ENCODE results near the gene GPRC5C. TPM values are rescaled to one million over a fixed set of nuclear protein-coding genes. Genes with fewer than 3 reads are reported as not detected.

Gene GPRC5C
- total and polyA plus RNA-seq, 9 of the 15 experiments (the other 6 are each of a cell fraction or from before 2014, with no cell fraction given) = 0.28 to 9.0 (median 4.1) TPM

GRCh38 chr17:74452033-74452840 lies 20.3 kb downstream of the GPRC5C start (continued):
- no peak for TF ChIP-seq E4F1 (CRISPR knock-in tag; IDR thresholded peaks at IDR 0.05; ENCODE audit: borderline replicate concordance)
- TF ChIP-seq RBM14 (IDR thresholded peaks at IDR 0.05; ENCODE audit: borderline replicate concordance, insufficient read depth, low read depth, low read length) = no peak
- TF ChIP-seq FOXP1 (CRISPR knock-in tag; IDR thresholded peaks at IDR 0.05) = no peak
- no peak for TF ChIP-seq ZNF764 (CRISPR knock-in tag; IDR thresholded peaks at IDR 0.05; ENCODE audit: low read depth)
- no peak for TF ChIP-seq PRMT5 (CRISPR knock-in tag; IDR thresholded peaks at IDR 0.05)
- no peak for TF ChIP-seq THRAP3 (IDR thresholded peaks at IDR 0.05; ENCODE audit: borderline replicate concordance)
- TF ChIP-seq, protein P1, sequence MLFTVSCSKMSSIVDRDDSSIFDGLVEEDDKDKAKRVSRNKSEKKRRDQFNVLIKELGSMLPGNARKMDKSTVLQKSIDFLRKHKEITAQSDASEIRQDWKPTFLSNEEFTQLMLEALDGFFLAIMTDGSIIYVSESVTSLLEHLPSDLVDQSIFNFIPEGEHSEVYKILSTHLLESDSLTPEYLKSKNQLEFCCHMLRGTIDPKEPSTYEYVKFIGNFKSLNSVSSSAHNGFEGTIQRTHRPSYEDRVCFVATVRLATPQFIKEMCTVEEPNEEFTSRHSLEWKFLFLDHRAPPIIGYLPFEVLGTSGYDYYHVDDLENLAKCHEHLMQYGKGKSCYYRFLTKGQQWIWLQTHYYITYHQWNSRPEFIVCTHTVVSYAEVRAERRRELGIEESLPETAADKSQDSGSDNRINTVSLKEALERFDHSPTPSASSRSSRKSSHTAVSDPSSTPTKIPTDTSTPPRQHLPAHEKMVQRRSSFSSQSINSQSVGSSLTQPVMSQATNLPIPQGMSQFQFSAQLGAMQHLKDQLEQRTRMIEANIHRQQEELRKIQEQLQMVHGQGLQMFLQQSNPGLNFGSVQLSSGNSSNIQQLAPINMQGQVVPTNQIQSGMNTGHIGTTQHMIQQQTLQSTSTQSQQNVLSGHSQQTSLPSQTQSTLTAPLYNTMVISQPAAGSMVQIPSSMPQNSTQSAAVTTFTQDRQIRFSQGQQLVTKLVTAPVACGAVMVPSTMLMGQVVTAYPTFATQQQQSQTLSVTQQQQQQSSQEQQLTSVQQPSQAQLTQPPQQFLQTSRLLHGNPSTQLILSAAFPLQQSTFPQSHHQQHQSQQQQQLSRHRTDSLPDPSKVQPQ (CRISPR knock-in tag; IDR thresholded peaks at IDR 0.05; ENCODE audit: borderline replicate concordance) = no peak
- TF ChIP-seq, protein P2, sequence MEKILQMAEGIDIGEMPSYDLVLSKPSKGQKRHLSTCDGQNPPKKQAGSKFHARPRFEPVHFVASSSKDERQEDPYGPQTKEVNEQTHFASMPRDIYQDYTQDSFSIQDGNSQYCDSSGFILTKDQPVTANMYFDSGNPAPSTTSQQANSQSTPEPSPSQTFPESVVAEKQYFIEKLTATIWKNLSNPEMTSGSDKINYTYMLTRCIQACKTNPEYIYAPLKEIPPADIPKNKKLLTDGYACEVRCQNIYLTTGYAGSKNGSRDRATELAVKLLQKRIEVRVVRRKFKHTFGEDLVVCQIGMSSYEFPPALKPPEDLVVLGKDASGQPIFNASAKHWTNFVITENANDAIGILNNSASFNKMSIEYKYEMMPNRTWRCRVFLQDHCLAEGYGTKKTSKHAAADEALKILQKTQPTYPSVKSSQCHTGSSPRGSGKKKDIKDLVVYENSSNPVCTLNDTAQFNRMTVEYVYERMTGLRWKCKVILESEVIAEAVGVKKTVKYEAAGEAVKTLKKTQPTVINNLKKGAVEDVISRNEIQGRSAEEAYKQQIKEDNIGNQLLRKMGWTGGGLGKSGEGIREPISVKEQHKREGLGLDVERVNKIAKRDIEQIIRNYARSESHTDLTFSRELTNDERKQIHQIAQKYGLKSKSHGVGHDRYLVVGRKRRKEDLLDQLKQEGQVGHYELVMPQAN (IDR thresholded peaks at IDR 0.05; ENCODE audit: borderline replicate concordance) = no peak
- no peak for TF ChIP-seq ZNF431 (CRISPR knock-in tag; IDR thresholded peaks at IDR 0.05)
- TF ChIP-seq HMG20A (CRISPR knock-in tag; conservative IDR thresholded peaks at IDR 0.05) = no peak
- TF ChIP-seq, protein P3, sequence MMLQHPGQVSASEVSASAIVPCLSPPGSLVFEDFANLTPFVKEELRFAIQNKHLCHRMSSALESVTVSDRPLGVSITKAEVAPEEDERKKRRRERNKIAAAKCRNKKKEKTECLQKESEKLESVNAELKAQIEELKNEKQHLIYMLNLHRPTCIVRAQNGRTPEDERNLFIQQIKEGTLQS (IDR thresholded peaks at IDR 0.05) = peak; percentile 55; the same call in 1 of the 2 replicates
- TF ChIP-seq, protein P3 (CRISPR knock-in tag; conservative IDR thresholded peaks at IDR 0.05) = no peak
- no peak for TF ChIP-seq ZNF507 (tag; conservative IDR thresholded peaks at IDR 0.05)
- TF ChIP-seq ZNF217 (CRISPR knock-in tag; IDR thresholded peaks at IDR 0.05) = no peak
- 0 out of 2 replicates have a peak, but pooled peaks have one; percentile 24 for TF ChIP-seq JUND (IDR thresholded peaks at IDR 0.05; ENCODE audit: borderline replicate concordance, low read depth, low read length)
- no peak for TF ChIP-seq JUND (tag; IDR thresholded peaks at IDR 0.05; ENCODE audit: borderline replicate concordance, low read depth, low read length)
- TF ChIP-seq FOS (IDR thresholded peaks at IDR 0.05; ENCODE audit: extremely low read depth, insufficient read length) = no peak
- TF ChIP-seq NCOR1 (IDR thresholded peaks at IDR 0.05) = no peak
- TF ChIP-seq SLC30A9 (CRISPR knock-in tag; IDR thresholded peaks at IDR 0.05) = no peak
- peak; percentile 27; the same call in 1 of the 2 replicates for TF ChIP-seq ATF7 (IDR thresholded peaks at IDR 0.05)
